ENCODE measurements around the gene SCFD2. TPM values are rescaled to one million over a fixed set of nuclear protein-coding genes. Genes with fewer than 3 reads are reported as not detected.

Gene SCFD2
- total RNA-seq, 1 donor: 33.2 TPM

DNA sequence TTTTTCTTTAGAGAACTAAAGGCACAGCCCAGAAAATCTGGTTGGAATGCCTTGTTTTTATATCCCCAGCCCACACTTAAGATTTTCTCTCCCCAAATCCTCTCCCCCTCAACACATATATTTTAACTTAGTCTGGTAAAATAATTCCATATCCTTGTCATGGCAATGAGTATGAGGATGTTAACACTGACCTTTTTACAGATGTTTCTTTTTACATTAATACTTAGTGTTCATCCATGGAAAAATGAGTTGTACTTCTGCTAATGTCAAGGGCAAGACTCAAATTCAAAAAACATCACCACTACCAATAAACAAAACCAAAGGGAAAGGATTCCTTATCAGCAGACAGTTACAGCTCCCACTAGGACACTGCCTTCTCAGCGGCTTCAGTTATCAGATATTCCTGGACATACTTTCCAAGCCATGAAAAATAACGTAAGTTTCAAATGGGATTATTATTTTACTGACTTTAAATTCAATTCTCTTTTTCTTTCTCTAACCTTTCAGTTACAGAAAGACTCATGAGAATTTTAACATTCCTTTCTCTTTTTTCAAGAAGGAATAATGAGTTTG is 420.4 kb downstream of the SCFD2 start:
- H3K4me3 ChIP-seq (ENCODE audit: low read depth, low read length): no peak overlapping the region
- DNase-seq (ENCODE audit: low read depth): peak; percentile 28

DNA sequence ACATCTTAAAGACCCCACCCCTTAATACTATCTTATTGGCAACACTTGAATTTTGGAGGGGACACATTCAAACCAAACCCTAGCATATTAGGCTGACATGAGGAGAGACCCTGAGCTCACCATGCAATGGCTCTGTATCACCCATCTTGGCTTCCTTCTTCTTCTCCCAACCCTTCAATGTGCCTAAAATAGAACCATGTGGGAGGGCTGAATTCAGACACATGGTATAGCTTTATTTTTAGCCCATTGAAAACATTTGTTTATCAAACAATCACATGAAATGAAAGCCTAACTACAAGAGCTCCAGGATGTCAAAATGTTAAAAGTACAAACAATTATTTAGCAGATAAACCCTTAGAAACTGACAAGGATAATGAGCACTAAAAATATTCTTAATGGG is 422.2 kb downstream of the SCFD2 start:
- TF ChIP-seq, protein P1, sequence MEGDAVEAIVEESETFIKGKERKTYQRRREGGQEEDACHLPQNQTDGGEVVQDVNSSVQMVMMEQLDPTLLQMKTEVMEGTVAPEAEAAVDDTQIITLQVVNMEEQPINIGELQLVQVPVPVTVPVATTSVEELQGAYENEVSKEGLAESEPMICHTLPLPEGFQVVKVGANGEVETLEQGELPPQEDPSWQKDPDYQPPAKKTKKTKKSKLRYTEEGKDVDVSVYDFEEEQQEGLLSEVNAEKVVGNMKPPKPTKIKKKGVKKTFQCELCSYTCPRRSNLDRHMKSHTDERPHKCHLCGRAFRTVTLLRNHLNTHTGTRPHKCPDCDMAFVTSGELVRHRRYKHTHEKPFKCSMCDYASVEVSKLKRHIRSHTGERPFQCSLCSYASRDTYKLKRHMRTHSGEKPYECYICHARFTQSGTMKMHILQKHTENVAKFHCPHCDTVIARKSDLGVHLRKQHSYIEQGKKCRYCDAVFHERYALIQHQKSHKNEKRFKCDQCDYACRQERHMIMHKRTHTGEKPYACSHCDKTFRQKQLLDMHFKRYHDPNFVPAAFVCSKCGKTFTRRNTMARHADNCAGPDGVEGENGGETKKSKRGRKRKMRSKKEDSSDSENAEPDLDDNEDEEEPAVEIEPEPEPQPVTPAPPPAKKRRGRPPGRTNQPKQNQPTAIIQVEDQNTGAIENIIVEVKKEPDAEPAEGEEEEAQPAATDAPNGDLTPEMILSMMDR (IDR thresholded peaks at IDR 0.05; ENCODE audit: insufficient read depth, low read depth, low read length): no peak
- no peak for DNase-seq (ENCODE audit: low read depth)
- H3K4me3 ChIP-seq (ENCODE audit: low read depth, low read length): no peak overlapping the region

More for the DNA sequence above, 420.4 kb downstream of the SCFD2 start:
- TF ChIP-seq, protein P1 (IDR thresholded peaks at IDR 0.05; ENCODE audit: insufficient read depth, low read depth, low read length): no peak

DNA sequence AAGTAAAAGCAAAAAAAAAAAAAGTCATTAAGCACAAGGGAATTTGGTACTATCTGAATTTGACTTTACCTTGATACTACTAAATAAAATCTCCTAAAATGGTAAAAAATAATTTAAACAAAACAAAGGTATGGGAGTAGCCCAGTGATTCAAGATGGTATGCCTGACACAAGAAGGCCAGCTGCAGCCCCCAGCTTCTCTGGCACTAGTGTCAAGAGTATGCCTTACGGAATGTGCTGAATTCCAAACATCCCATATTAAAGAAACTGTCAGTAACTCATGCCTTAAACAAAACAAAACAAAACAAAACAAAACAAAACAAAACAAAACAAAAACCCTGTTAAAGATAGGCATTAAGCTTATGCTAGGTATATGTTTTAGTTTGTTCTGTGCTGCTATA is 422.9 kb downstream of the SCFD2 start:
- no peak for DNase-seq (ENCODE audit: low read depth)
- no peak overlapping the region for H3K4me3 ChIP-seq (ENCODE audit: low read depth, low read length)
- TF ChIP-seq, protein P1 (IDR thresholded peaks at IDR 0.05; ENCODE audit: insufficient read depth, low read depth, low read length): no peak

DNA sequence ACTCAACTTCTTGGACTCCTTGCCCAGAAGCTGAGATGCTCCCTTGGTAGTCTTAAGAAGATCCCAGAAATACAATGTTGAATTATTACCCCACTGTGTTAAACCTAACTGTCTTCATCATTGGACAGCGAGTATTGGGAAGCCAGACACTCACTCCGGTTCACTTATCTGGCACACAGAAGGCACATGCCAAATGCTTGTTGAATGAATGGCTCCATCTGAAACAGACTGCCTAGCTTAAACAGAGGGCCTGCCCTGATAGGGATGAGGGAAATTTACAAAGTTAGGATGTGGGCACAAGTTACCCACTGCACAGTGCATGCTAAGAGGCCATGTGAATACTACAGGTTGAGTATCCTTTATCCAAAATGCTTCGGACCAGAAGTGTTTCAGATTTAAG is 424.4 kb downstream of the SCFD2 start:
- H3K4me3 ChIP-seq (ENCODE audit: low read depth, low read length): no peak overlapping the region
- TF ChIP-seq, protein P1 (IDR thresholded peaks at IDR 0.05; ENCODE audit: insufficient read depth, low read depth, low read length): no peak
- no peak for DNase-seq (ENCODE audit: low read depth)

DNA sequence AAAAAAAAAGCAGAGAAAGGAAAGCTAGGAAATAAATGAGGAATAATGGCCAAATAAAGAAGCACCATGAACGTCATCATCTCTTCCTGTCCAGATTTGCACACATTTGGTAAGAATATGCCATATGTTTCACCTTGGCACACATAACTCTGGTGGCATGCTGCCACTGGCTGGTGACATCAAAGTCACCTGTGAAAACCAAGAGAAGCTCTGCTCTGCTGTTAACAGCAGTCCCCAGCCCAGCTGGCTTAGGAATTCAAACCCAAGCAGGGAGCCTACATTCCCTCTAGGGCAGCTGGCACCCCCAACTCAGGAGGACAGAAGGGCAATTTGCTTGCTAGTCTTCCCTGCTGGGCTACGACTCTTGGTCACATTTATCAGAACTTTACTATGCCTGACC is 426.1 kb downstream of the SCFD2 start:
- TF ChIP-seq, protein P1 (IDR thresholded peaks at IDR 0.05; ENCODE audit: insufficient read depth, low read depth, low read length): no peak
- DNase-seq (ENCODE audit: low read depth): no peak
- no peak overlapping the region for H3K4me3 ChIP-seq (ENCODE audit: low read depth, low read length)

DNA sequence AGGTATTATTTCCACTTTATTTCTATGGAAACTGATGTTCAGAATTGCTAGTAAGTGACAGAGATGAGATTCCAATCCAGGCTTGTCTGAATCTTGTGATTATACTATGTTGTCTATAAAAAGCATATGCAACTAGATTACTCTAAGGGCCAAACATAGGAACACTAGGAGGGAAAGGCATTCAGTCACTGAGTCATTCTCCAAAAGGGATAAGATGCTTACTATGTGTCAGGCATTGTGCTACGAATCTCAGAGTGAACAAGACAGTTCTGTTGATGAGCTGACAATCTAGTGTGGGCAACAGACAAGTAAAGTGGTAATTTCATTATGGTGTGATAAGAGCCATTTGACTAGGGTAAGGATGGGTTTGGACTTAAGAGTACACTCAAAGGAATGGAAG is 426.5 kb downstream of the SCFD2 start:
- TF ChIP-seq, protein P1 (IDR thresholded peaks at IDR 0.05; ENCODE audit: insufficient read depth, low read depth, low read length): no peak
- DNase-seq (ENCODE audit: low read depth): no peak
- H3K4me3 ChIP-seq (ENCODE audit: low read depth, low read length): no peak overlapping the region

DNA sequence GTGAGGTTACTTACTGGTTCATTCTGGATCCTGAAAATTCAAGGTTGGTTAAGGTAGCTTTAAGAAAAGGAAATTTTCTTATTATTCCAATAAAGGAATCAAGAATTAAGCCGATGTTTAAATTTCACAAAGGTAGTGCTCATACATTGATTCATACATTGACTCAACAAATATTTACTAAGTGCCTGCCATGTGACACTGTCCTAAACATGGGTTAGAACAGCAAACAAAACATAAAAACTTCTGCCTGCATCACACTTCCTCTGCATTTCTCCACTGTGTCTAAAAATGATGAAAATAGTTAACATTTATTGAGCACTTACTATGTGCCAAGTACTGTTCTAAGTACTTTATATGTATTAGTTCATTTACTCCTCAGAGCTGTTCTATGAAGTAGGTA is 428.0 kb downstream of the SCFD2 start:
- TF ChIP-seq, protein P1 (IDR thresholded peaks at IDR 0.05; ENCODE audit: insufficient read depth, low read depth, low read length): no peak
- no peak for DNase-seq (ENCODE audit: low read depth)
- H3K4me3 ChIP-seq (ENCODE audit: low read depth, low read length): no peak overlapping the region
